HEK293T (cell line): ENCODE results near the gene MAN2A1.

ENCODE experiments used
- FOXA1 ChIP-seq: fragments of 450-650 bp; IDR thresholded peaks from 2 replicates; pipeline ENCODE4 v1.6.1; 2016; ENCODE audit warnings: mild to moderate bottlenecking
- FOXK2 ChIP-seq: fragments of 450-650 bp; IDR thresholded peaks from 2 replicates; pipeline ENCODE4 v1.6.1; 2016; ENCODE audit warnings: mild to moderate bottlenecking
- FOXM1 ChIP-seq: fragments of 450-650 bp; IDR thresholded peaks from 2 replicates; pipeline ENCODE4 v1.6.1; 2017; ENCODE audit warnings: mild to moderate bottlenecking, borderline replicate concordance
- HDGF ChIP-seq: fragments of 450-650 bp; IDR thresholded peaks from 2 replicates; pipeline ENCODE4 v1.6.1; 2017; ENCODE audit warnings: antibody characterized with exemption, borderline replicate concordance
- PKNOX1 ChIP-seq: fragments of 450-650 bp; IDR thresholded peaks from 2 replicates; pipeline ENCODE4 v1.6.1; 2016
- ZNF384 ChIP-seq: fragments of 450-650 bp; IDR thresholded peaks from 2 replicates; pipeline ENCODE4 v1.6.1; 2016

GRCh38 chr5:109704282-109704952, 14.7 kb downstream of the MAN2A1 start:
- TF ChIP-seq FOXA1: no peak
- TF ChIP-seq PKNOX1: no peak
- TF ChIP-seq HDGF: no peak
- no peak for TF ChIP-seq ZNF384
- TF ChIP-seq FOXK2: no peak
- no peak for TF ChIP-seq FOXM1
